ENCODE measurements around the gene CTDNEP1.

DNA sequence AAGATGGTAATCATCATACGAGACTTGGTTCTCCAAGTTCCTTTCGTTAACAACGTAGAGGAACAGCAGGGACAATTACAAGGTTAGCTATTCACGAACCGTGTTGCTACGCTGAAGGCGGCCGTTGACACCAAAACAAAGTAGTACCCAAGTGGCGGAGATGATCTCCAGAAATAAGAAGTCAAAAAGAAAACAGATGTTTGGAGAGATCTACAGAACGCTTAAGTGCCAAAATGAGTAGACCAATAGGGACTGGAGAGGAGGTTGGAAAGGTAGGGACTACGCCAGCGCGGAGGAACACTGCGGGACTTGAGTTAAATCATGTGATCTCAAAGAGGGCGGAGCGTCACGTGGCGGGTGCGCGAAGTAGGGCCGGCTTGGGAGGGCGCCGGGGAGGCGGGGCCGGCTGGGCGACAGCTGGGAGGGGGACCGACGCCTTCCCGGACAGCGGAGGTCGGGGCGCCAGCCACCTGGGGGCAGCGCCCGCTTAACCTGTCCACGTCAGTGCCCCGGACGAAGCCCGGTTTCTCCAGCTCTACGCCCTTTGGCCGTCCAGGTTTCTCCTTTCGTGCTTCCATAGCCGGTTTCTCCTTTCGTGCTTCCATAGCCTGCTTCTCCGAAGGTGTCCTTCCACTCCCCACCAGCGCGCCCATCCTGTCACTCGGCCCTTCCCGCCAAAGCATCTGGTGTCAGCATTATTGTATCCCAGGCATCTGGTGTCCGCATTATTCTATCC is 8.6 kb downstream of the CTDNEP1 start:
- TF ChIP-seq EZH2 (IDR thresholded peaks at IDR 0.05) (no peak), POLR2AphosphoS5 (IDR thresholded peaks at IDR 0.05; ENCODE audit: borderline replicate concordance, low read depth, low read length) (peak; percentile 80), FOXP2 (optimal IDR thresholded peaks at IDR 0.05; ENCODE audit: control extremely low read depth, extremely low read length, insufficient read depth) (no peak)
